GM20000 (cell line): ENCODE measurements around the gene NCK2.

ENCODE experiments used
- DNase-seq: peaks from one replicate; pipeline ENCODE4 v3.0.0; 2012; ENCODE audit warnings: low spot score
- CTCF ChIP-seq: IDR thresholded peaks from 2 replicates; pipeline ENCODE4 v1.5.1; 2012; ENCODE audit warnings: mild to moderate bottlenecking, control low read depth; ENCODE audit errors: extremely low read depth, missing control alignments

NCK2 gene

GRCh38 chr2:105752691-105753358 is 8.1 kb downstream of the NCK2 start:
- no peak for TF ChIP-seq CTCF
- DNase-seq = no peak

DNA sequence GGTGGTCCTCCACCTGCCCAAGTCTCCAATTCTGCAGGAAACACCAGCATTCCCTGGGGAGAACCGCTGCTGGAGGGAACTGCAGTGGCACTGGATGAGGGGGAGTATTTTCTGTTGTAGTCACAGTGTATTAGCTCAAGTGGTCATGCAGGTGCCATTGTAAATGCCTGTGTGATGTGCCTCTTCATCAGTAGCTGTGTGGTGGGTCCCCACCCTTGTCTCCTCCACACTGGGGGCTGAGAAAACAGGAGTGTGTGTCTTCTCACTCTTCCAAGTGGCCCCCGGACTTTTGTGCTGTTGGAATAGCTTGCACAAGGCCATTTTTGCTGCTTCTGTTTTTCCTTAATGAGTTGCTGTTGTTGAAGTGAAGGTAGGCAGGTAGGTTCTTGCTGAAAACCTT is 8.7 kb downstream of the NCK2 start:
- DNase-seq = no peak
- no peak for TF ChIP-seq CTCF

GRCh38 chr2:105754011-105754410 is 9.3 kb downstream of the NCK2 start:
- DNase-seq = no peak
- no peak for TF ChIP-seq CTCF

DNA sequence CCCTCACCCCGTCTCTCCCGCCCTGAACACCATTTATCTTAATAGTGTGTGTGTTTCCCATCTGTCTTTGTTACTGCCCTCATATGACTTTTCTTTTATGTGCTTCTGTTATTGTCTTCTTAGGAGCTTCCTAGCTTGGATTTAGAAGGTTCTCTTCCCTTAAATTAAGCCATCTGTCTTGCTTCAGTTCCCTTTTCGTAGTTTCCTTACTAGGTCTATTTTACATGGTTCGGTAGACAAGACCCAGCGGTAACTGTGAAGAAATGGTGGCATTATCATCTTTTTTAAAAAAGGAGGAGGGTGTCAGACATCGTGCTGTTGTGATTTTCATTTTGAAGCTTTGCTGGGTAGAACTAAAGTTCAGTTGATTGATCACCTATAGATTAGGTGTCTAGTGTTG is 10.3 kb downstream of the NCK2 start:
- no peak for TF ChIP-seq CTCF
- no peak for DNase-seq

- no peak for TF ChIP-seq CTCF
- DNase-seq = no peak
These were observed 11.2 kb downstream of the NCK2 start for GRCh38 chr2:105755895-105756294.

DNA sequence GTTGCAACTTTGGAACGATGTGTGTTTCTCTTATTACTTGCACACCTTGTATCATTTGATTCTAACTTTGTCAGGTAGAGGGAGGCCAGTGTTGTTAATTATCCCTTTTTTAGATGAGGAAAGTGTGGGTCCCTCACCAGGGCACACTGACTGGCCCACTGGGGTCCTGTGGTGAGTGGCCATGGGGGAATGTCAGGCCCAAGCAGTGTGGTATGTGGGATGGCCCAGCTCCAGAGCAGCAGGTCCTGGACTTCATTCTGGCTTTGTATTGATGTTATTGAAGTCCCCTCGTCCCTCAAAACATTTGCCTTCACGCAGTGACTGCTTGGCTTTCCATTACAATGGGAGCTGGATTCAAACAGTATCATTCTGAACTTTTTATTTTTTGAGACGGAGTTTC is 11.7 kb downstream of the NCK2 start:
- TF ChIP-seq CTCF = no peak
- no peak for DNase-seq

GRCh38 chr2:105756865-105757264 is 12.2 kb downstream of the NCK2 start:
- DNase-seq = peak; percentile 25

- DNase-seq = peak; percentile 24
- TF ChIP-seq CTCF = no peak
These were observed 12.7 kb downstream of the NCK2 start for GRCh38 chr2:105757433-105757832.
